ENCODE data around the gene DENND5A.

DNA sequence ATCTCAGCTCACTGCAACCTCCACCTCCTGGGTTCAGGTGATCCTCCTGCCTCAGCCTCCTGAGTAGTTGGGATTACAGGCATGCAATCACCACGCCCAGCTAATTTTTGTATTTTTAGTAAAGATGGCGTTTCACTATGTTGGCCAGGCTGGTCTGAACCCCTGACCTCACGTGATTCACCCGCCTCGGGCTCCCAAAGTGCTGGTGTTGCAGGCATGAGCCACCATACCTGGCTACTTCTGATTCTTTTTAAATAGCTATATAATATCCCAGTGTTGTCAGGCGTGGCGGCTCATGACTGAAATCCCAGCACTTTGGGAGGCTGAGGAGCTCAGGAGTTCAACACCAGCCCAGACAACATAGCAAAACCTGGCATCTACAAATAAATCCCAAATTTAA, 28.5 kb upstream of the DENND5A start:
- TF ChIP-seq, protein P1, sequence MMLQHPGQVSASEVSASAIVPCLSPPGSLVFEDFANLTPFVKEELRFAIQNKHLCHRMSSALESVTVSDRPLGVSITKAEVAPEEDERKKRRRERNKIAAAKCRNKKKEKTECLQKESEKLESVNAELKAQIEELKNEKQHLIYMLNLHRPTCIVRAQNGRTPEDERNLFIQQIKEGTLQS (IDR thresholded peaks at IDR 0.05; ENCODE audit: insufficient read depth, low read depth, low read length): no peak
- no peak for TF ChIP-seq POLR2A (IDR thresholded peaks at IDR 0.05; ENCODE audit: control extremely low read depth in 1 of 2, low read depth in 2 of 2, low read length in 2 of 2)
- TF ChIP-seq ZNF274 (IDR thresholded peaks at IDR 0.05; ENCODE audit: borderline replicate concordance, extremely low read depth, low read length): no peak
- TF ChIP-seq, protein P2, sequence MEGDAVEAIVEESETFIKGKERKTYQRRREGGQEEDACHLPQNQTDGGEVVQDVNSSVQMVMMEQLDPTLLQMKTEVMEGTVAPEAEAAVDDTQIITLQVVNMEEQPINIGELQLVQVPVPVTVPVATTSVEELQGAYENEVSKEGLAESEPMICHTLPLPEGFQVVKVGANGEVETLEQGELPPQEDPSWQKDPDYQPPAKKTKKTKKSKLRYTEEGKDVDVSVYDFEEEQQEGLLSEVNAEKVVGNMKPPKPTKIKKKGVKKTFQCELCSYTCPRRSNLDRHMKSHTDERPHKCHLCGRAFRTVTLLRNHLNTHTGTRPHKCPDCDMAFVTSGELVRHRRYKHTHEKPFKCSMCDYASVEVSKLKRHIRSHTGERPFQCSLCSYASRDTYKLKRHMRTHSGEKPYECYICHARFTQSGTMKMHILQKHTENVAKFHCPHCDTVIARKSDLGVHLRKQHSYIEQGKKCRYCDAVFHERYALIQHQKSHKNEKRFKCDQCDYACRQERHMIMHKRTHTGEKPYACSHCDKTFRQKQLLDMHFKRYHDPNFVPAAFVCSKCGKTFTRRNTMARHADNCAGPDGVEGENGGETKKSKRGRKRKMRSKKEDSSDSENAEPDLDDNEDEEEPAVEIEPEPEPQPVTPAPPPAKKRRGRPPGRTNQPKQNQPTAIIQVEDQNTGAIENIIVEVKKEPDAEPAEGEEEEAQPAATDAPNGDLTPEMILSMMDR (IDR thresholded peaks at IDR 0.05; ENCODE audit: control extremely low read depth in 1 of 3, insufficient read depth in 1 of 3, low read depth in 1 of 3, low read length in 3 of 3): no peak

All from H1 (cell line).